Suppressor macrophage treated with lipopolysaccharide for 4 hours (primary cell): Measurements from ENCODE around the gene P4HA3.

Experiments used
- DNase-seq: peaks from one replicate; pipeline ENCODE4 v3.0.0-alpha.2; 2020

P4HA3 gene

DNA sequence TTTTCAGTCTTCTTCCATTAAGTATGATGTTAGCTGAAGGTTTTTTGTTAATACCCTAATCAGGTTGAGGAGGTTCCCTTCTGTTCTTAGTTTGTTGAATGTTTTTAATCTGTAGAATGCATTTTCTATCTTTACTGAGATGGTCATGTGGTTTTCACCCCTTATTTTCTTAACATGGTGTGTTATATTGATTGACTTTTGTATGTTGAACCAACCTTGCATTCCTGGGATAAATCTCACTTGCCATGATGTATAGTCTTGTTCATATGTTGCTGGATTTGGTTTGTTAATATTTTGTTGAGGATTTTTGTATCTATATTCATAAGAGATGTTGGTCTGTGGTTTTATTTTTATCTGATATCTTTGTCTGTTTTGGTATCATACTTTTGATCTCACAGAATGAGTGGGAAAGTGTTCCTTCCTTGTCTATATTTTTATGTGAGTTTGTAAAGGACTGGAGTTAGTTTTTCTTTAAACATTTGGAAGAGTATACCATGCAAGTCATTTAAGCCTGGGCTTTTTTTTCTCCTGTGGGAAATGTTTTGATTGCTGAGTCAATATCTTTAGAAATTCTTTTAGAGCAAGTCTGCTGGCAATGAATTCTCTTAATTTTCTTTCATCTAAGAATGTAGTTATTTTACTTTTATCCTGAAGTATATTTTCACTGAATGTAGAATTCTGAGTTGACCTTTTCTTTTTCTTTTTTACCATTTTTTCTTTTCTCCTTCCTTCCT, 5.5 kb upstream of the P4HA3 start:
- DNase-seq = no peak

DNA sequence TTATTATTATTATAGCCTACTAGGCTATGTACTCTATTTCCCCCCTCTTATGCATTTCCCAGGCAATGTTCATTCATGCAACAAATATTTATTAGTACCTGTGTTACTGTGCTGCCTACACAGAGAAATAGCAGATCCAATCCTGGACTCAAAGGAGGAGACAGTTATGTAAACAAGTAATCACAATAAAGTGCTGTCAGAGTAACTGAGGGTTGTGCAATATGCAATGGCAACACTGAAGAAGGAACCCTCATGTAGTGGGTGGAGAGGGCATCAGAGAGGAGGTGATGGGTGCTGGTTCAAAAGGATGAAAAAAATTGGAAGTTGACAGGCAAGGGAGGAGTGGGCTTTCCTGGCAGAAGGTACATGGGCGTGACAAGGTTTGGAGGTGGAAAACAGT, 886 bp upstream of the P4HA3 start:
- DNase-seq = peak; percentile 55

DNA sequence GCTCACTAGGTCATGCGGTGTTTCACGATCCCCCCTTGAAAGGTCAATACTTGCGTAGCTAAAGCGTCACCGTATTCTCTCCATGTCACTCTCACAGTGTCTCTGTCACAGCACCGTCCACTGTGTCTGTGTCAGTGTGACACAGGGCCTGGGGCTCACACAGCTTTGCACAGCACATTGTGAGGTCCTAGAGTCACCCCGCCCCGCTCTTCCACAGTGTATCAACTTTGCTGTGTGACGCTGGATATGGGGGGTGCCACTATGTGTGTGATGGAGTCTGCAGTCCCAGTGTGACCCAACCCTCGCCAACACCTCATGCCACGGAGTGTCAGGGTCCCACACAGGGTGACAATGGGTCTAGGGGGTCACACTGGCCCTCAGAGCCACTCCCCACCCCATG, 583 bp downstream of the P4HA3 start:
- no peak for DNase-seq

DNA sequence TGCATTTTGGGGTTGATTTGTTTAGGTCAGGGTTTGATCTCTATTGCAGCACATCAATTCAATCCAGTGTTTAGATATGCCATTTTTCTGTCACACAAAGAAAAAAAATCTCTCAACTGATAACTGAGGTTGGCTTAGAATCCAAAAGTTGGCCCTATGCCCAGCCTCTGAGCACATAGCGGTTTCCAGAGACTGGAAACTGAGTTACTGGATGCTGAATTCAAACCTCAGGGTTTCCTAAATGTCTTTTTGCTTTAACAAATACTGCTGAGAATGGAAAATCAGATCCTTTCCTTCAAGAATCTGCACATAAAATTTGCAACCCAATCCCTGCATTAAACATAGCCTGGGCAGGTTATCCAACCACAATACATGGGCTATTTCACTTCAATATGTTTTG, 4.0 kb downstream of the P4HA3 start:
- no peak for DNase-seq

DNA sequence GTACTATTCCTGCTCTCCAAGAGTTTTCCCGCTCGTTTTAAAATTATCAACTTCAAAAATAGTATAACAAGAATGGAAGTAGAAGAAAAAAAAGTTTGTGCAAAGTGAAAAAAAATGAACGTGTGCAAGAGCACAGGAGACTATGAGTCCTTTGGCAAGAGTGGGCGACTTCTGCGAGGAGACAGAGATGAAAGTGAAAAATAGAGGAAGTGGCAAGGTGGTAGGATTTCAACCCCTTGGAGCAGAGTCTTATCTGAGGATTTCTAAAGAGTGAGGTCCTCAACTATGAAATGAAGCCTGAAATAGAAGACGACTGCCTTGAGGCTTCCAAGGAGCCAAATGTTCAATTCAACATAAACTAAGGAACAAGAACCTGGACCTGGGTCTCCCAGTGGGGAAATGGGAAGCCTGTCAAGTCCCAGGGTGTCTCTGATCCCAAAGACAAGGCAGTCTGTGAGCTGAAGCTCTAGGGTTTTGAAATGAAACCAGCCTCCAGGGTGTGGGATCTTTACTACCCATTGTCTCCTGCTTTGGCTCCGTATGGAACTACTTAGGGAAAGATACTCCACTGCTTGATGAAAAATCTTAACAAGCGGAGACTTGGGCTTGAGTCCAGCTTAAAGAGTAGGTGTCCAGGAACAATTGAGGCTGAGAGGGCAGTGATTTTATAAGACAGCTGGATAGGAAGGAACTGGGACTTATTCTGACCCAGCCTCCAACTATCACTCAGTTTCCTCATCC, 4.8 kb downstream of the P4HA3 start:
- no peak for DNase-seq

DNA sequence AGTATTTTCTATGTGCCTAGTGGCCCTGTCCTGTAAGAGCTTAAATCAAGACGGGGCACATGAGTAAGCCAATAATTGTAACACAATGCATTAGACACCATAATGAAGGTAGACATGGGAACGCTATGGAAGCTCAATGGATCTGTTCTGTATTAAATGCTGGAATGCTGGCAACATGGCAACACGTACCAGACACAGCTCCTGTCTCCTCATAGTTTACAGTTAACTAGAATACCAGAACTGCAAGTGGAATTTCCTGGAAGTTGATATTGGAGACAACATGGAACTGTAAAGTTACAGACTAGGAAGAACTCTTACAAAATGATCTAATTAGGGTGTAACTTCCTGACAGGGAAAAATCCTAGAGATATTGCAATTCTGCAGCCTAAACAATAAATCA, 12.4 kb downstream of the P4HA3 start:
- no peak for DNase-seq

DNA sequence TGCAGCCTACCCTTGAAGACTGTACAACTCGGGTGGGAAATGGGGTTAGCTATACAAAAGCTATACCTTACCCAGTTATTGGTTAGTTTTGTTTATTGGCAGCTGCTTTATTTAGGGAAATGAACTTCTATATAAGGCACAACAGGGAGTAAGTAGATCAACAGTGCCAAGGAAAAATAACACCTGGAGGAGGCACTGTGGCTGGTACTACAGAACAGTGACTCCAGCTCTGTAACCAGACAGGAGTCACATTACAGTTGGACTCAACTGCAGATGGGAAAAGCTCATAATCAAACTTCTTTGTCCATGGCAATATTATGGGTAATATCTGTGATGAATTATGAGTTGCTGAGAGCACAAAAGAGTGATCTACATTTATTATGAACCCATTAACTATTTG, 14.0 kb downstream of the P4HA3 start:
- DNase-seq = no peak

DNA sequence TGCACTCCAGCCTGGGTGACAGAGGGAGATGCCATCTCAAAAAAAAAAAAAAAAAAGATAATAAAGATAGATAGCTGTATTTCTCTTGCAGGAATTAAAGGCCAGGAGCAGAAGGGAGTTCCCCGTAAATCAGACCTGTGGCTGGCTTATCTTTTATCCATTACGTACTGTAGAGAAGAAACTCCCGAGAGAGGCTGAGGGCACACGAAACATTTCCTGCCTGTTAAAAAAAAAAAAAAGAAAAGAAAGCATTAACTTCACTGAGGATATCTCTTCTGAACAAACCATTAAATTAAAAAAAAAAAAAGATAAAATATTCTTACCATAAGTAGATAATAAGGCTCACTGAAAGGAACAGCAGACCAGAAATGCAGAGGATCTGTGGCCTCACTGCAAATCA, 22.5 kb downstream of the P4HA3 start:
- no peak for DNase-seq

DNA sequence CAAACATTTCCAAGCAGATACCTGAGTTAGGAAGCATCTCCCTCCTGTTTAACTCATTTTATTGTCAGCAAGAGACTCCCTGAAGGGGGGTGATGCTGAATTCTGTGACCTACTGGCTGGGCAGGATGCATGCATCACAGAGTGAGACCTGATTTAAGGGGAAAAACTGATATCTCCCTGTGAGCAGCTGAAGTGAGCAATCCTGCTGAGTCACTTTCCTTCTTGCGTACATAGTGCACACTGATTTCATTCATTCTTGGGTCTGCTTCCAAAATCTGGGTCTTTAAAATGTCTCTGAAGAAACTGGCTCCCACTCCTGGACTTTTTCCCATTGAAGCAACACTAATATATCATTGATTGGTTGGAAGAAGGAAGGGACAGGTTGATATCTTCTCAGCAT, 23.3 kb downstream of the P4HA3 start:
- peak; percentile 47 for DNase-seq

DNA sequence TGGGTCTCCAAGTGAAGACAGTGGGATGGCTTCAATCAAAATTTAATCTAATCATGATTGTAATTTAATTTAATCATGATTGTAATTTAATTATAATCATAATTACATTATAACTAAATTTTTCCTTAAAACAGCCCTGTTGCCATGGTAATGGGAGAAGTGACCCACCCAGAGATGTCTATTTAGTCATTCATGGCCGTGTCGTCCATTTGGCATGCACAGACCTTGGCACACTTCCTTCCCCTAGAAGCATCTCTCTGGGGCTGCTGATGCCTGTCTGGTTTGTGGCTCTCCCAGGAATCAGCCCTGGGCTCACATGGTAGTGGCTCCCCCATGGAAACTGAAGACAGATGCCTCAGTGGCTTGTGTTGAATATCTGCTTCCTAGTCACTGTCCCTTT, 27.0 kb downstream of the P4HA3 start:
- no peak for DNase-seq

DNA sequence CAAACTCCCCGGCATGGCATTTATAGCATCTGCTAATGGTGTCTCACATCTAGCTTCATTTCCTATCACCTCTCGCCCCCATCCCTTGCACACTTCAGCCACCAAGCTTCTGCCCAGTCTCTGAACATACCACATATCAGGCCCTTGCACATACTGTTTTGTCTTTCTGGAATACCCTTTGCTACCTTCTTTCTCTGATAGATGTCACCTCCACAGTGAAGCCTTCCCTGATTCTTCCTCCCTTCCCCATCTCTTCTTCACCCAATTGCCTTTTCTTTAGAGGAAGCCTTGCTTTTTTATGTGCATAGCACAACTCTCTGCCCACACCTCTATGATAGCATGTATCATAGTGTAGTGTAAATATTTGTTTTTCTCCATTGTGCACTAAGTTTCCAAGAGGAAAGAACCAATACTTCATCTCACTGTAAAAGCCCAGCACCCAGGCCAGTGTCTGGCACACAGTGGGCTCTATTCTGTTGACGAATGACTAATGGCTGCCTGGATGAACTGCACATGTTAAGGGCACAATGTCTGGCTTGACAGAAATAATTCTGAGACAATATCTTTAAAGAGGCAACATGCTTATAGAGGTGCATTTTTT, 27.8 kb downstream of the P4HA3 start:
- no peak for DNase-seq

DNA sequence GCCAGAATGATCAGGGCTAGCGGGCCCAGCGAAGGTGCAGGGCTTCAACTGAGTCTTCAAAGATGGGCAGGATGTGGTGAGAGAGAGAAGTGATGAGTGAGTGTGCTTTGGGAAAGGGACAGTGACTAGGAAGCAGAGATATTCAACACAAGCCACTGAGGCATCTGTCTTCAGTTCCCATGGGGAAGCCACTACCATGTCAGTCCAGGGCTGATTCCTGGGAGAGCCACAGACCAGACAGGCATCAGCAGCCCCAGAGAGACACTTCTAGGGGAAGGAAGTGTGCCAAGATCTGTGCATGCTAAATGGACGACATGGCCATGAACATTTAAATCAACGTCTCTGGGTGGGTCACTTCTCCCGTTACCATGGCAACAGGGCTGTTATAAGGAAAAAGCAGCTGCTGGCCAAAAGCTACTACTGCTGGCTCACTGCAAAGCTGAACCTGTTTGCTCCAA, 28.5 kb downstream of the P4HA3 start:
- DNase-seq = no peak

DNA sequence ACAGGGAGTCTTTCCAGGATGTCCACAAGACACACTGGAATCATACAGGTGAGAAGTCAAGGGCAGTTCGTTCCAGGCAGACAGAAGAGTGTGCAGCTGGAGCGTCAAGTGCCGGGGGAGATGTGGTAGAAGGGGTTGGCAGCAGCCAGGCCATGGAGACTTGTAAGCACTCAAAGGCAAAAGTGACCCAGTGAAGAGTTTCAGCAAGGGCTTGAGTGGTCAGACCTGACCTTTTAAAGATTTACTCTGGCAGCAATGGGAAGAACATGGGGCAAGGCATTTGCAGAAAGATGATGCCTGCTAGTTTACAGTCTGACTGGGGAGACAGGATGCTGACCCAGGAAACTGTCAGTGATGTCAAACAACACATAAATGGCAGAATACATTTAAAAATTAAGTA, 29.0 kb downstream of the P4HA3 start:
- DNase-seq = no peak

DNA sequence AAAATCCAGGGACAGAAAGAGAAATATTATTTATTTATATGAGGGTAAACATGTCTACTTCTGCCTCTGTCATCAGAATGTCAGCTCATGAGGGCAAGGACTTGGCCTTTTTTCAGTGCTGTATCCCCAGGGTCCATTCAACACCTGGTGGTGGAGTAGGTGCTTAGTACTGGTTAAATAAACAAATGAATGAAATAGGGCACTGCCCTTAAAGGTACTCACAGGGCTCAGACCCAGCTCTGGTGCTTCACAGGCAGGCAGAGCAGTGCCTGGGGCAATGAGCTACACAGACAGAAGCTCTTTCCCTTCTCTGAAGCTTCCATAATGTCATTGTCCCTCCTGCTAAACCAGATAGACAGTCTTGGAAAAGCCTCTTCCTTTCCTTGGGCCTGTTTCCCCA, 30.9 kb downstream of the P4HA3 start:
- DNase-seq = no peak

DNA sequence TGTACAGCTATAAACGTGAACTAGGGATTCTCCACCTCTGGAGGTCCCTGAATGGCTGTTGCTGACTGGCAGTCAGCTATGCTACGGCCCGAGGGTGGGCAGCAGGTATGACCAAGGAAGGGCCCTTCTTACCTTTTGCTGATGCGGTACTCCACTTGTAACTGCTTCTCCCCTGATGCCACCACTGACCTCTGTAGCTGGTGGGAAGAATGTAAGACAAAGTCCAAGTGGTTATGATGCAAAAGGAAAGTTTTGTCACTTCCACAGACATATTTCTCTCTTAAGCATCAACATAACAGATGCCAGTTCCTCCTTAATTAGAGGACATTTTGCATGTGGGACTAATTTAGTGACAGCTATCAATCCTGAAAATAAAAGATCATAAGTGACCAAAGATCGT, 32.2 kb downstream of the P4HA3 start:
- DNase-seq = no peak

DNA sequence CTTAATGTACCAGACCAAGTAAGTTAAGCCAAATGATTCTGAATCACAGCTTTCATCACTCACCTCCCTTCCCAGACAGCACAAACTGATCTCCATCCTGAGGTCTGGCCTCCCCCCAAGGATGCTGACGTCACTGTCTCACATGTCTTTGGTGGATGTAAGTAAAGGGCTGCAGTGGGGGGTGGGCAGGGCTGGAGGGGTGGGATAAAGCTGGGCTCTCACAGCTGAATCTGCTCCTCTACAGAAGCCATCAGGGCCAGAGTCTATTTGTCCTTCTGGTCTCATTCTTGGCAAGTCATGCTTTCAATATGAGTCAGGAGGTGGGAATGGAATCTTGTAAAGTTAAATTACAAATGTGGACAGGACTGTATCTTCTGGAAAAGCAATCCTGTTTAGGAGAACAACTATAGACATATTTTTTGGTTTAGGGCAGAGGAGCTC, 32.7 kb downstream of the P4HA3 start:
- DNase-seq = no peak

DNA sequence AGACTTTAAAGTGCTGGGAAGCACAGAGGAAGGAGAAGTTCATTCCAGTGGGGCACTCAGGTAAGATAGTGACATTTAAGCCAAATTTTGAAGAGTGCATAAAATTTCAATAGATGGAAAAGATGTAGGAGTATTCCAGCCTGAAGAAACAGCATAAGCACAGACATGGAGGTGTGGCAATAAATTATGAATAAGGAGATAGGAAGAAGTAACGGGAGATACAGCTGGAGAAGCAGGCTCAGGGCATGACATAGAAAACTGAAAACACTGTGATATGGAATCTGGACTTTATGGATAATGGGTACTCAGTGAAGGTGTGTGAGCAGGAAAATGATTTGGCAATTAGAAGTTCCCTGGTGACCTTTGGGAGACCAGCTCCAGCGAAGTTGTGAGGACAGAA, 33.3 kb downstream of the P4HA3 start:
- no peak for DNase-seq

DNA sequence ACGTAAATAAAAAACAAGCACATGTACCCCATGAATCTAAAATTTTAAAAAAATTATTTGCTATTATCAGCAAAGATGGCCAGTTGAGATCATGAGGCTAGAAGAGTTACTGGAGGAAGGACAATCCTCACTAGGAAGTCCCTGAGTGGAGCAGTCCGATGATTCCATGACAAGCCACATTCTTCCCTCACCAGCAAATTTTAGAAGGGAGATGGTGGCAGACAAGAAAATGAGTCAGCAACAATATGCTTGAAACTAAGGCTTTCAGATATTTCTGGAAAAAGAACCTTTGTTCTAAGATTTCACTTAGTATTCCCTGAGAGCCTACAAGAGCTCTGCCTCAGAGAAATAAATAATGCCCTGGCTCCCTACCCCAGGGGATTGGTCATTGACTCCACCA, 34.9 kb downstream of the P4HA3 start:
- DNase-seq = no peak

DNA sequence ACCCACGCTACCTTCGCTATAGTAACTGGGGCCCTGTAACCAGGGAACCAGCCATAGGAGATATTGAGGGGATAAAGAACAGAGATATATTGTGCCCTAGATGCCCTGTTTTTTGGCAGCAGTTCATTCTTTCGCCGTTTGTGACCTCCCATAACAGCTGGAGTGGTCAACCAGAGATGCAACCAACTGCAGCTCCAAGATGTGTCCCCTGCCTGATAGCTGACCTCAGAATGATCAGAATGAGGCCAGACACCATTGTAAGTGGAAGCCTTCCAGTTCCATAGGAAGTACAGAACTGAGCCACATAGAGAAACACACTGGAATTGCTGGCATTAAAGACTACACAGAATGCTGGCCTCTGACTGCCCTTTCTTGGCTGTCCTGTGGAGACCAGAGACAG, 39.2 kb downstream of the P4HA3 start:
- no peak for DNase-seq

DNA sequence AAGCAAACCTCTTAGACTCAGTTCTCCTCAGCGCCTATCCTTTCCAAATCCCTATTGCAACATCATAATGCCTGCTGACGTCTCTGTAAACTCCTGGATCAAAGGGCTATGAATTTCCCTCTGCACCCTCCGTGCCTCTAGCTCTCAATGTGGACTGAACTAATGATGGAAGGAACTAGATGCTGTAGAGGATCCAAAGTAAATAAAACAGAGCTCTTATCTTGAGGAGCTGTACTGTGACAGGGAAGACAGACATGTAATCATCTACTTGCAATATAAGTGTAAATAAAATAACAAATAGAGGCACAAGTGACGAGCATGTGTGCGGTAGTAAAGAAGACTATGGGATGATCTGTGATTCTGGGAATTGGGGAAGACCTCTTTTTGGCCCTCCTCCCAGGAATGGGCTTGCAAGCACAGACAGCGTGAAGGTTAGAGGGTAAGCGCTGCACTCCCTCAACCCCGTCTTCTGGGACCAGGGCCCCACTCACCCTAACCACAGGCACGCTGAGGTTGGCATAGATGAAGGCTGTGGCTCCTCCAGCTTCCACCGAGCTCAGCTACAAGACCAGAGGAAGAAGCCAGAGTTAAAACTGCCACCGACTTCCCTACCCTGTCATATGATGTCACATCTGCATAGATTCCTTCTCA, 42.2 kb downstream of the P4HA3 start:
- no peak for DNase-seq

DNA sequence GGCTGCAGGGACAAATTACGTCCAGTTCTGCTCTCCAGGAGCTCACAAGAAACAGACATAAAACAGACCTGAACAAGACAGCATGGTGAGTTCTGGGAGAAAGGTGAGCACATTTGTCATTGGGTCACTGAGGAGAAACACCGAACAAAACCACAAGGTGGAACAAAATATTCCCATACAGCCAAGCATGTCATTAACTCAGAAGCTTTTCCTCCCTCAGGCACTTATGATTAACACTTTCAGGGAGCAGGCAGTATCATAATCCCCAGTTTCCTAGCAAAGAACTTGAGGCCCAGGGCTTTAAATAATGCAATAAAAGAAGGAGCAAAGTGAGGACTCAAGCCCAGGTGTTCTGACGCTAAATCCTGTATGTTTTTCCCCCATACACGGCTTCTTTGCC, 43.0 kb downstream of the P4HA3 start:
- DNase-seq = no peak

DNA sequence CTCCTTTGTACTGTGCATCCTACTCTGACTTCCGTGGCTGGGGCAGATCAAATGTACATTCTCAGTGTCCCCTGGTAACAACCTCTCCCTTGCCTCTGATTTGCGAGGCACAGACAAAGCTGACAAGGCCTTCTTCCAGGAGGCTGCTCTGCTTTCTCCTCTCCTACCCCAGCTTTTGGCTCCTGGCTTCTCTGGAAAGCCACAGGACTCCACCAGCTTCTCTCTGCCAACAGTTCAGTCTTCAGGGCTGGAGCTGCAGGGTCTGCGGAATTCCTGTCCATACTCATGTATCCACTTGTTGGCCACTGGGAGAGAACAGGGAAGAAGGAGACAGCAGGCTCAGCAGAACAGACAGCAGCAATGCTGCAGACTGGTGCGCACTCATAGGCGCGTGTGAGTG, 44.4 kb downstream of the P4HA3 start:
- DNase-seq = no peak

DNA sequence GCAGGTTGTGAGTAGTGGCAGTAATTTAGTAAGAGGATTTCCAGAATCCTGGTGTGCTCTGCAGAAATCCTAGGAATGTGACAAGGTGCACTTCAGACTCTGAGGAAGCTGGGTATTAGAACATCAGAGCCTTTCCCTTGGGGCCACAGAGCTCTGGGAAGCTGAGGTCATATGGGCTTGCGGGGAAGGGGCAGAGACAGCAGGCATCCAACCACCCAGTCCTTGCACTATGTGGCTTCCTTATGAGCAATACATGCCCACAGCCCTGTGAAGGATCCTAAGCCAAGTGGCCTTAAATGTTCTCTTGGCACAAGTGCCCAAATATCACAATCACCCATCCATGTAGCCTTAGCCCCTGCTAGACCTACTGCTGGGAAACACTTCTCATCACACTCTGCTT, 46.2 kb downstream of the P4HA3 start:
- DNase-seq = no peak

DNA sequence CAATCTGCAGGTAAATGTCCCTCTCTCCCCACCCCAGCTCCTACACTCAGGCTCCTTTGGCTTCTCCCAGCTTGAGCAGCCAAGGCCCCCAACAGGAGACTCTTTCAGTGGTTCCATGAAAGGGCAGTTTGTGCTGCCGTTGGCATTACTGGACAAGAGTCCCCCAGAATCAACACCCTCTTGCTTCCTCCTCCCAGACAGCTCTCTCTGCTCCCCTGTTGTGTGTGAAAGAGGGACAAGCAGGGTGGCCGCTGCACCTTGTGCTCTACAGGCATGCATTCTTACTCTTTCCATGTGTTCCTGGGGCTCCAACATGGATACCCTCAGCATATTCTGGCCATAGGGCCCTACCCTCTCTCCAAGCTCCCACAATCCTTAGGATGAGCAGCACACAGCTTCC, 48.7 kb downstream of the P4HA3 start:
- DNase-seq = no peak
